Activated CD4-positive, alpha-beta T cell treated with anti-CD3 and anti-CD28 coated beads, Interleukin-2, amount 10 ng/mL, durations not matched to agents 7 days and 5 days (primary cell): ENCODE measurements around the gene TRIM7. TPM values are rescaled to one million over a fixed set of nuclear protein-coding genes. Genes with fewer than 3 reads are reported as not detected.
"Not testable (repeated sequence)": the region's sequence is repeated elsewhere in the genome, so short reads cannot be mapped to it uniquely, and the experiment has no call there.

Source experiments
- CTCF ChIA-PET: fragments of 350-600 bp; sonication (Branson Sonifier 250); formaldehyde crosslinking; loops from one replicate; lab custom pipeline; 2021; ENCODE audit warnings: antibody characterized with exemption; lab: Charles Lee
- POLR2A ChIA-PET: fragments of 350-600 bp; sonication (Branson Sonifier 250); formaldehyde crosslinking; loops from one replicate; lab custom pipeline; 2021; ENCODE audit warnings: antibody characterized with exemption; lab: Charles Lee
- DNase-seq: peaks from one replicate; pipeline ENCODE4 v3.0.0-alpha.2; 2020
- H3K27ac Mint-ChIP-seq: one replicate; pipeline ENCODE4 v1.8.0; 2021; ENCODE audit warnings: mild to moderate bottlenecking, moderate library complexity, mixed read lengths
- H3K27me3 Mint-ChIP-seq: one replicate; pipeline ENCODE4 v1.8.0; 2021; ENCODE audit warnings: mixed read lengths
- H3K36me3 Mint-ChIP-seq: one replicate; pipeline ENCODE4 v1.8.0; 2021; ENCODE audit warnings: low read depth, mixed read lengths
- H3K4me1 Mint-ChIP-seq: one replicate; pipeline ENCODE4 v1.8.0; 2021; ENCODE audit warnings: mixed read lengths
- H3K4me3 Mint-ChIP-seq: one replicate; pipeline ENCODE4 v1.8.0; 2021; ENCODE audit warnings: mild to moderate bottlenecking, moderate library complexity, mixed read lengths
- H3K9me3 Mint-ChIP-seq: one replicate; pipeline ENCODE4 v1.8.0; 2021; ENCODE audit warnings: mixed read lengths
- total RNA-seq, 2 experiments: library from RNA; stranded (reverse); gene quantifications; one replicate each; pipeline ENCODE4 v1.2.3, GENCODE V29; 2021

Gene TRIM7
- total RNA-seq, 2 experiments from 2014 or later, result 0.29 to 0.84 TPM

DNA sequence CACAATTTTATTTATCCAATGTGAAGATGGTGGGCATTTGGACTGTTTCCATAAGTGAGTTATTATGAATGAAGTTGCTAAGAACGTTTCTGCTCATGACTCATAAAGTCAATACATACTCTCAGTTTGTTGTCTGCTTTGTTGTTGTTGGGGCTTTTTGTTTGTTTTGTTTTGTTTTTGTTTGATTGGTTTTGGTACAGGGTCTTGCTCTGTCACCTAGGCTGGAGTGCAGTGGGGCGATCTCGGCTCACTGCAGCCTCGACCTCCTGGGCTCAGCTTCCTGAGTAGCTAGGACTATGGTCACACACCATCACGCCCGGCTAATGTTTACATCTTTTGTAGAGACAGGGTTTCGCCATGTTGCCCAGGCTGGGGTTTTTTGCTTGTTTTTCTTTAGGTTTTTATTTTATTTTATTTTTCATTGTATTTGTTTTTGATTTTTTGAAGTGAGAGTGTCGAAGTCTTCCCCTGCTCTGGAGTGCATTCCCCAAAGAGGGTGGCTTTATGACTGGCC lies 18.0 kb downstream of the TRIM7 start:
- ChIA-PET POLR2A (no interaction called here), CTCF (interaction anchor here (1.6 to 8.3 kb wide), 6 partner anchors 11 to 65 kb away, joined by 3 to 90 read pairs (median 12); partner anchors contain the start of gene TRIM7)
- Mint-ChIP-seq H3K27ac (peak overlapping the region; percentile 54), H3K9me3 (no peaks in the 10 kb centered on the region), H3K4me3 (no peak overlapping the region), H3K4me1 (peaks cover 63% of the 10 kb centered on the region), H3K27me3 (peaks cover 2% of the 10 kb centered on the region), H3K36me3 (peaks cover 3% of the 10 kb centered on the region)
- DNase-seq, result no peak

DNA sequence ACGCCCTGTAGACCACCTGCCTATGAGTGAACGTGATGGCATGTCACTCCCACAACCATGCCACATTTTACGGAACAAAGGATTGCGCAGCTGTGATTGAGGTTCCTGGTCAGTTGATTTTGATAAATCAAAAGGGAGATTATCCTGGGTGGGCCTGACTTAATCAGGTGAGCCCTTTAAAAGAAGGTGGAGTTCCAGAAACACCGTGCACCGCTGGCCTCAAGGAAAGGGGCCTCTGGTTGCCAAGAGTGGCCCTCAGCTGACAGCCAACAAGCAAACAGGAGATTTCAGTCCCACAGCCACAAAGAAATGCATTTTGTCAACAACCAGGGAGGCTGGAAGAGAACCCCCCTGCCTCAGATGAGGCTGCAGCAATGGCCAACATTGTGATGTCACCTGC lies 19.0 kb downstream of the TRIM7 start:
- H3K4me3 Mint-ChIP-seq, result no peak overlapping the region
- H3K9me3 Mint-ChIP-seq, result no peaks in the 10 kb centered on the region
- no peaks in the 10 kb centered on the region for H3K36me3 Mint-ChIP-seq
- DNase-seq, result no peak
- ChIA-PET POLR2A (no interaction called here), CTCF (interaction anchor here (2.8 kb wide), 1 partner anchor 18 kb away, joined by 18 read pairs; no protein-coding TSS in a partner anchor)
- H3K27ac Mint-ChIP-seq, result no peak overlapping the region
- H3K4me1 Mint-ChIP-seq, result peaks cover 62% of the 10 kb centered on the region
- no peaks in the 10 kb centered on the region for H3K27me3 Mint-ChIP-seq

DNA sequence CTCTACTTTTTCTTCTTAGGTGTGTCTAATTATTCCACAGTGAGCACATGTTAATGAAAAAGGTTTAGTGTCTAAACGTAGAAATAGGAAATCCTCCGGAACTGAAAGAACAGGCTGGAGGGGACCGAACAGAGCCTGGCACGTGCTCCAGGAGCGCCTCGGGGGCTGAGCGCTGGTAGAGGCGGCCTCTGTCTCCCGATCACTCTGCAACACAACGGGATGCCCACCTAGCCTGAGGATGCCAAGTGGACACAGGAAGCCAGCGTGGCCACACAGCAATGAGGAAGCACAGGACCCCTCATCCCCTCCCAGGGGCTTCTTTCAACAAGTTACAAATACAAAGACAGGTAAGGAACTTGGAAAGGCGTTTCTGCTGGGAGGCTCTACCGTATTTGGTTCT lies 19.4 kb downstream of the TRIM7 start:
- Mint-ChIP-seq H3K36me3 (no peaks in the 10 kb centered on the region), H3K4me1 (peaks cover 61% of the 10 kb centered on the region), H3K9me3 (no peaks in the 10 kb centered on the region), H3K4me3 (peak overlapping the region; percentile 20), H3K27ac (peak overlapping the region; percentile 41), H3K27me3 (peaks cover 2% of the 10 kb centered on the region)
- no peak for DNase-seq
- CTCF ChIA-PET, result interaction anchor here (1.5 to 2.8 kb wide), 8 partner anchors 11 to 66 kb away, joined by 5 to 28 read pairs (median 10); partner anchors contain the start of gene TRIM7
- POLR2A ChIA-PET, result no interaction called here

DNA sequence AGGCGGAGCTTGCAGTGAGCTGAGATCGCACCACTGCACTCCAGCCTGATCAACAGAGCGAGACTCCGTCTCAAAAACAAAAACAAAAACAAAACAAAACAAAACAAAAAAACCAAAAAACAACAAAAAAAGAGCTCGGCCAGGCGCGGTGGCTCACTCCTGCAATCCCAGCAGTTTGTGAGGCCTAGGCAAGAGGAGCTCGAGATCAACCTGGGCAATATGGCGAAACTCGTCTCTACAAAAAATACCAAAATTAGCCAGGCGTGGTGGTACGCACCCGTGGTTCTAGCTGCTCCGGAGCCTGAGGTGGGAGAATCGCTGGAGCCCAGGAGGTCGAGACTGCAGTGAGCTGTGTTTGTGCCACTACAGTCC lies 20.2 kb downstream of the TRIM7 start:
- no peaks in the 10 kb centered on the region for H3K36me3 Mint-ChIP-seq
- H3K27ac Mint-ChIP-seq, result peak overlapping the region; percentile 98
- POLR2A ChIA-PET, result interaction anchor here (0.6 to 1.3 kb wide), 3 partner anchors 12 to 76 kb away, joined by 3 to 4 read pairs (median 4); partner anchors contain the start of gene TRIM52
- CTCF ChIA-PET, result interaction anchor here (0.7 to 2.8 kb wide), 27 partner anchors 8 to 381 kb away, joined by 3 to 28 read pairs (median 5); partner anchors contain the start of genes RACK1, TRIM52 and TRIM7
- peak overlapping the region; percentile 86 for H3K4me3 Mint-ChIP-seq
- H3K27me3 Mint-ChIP-seq, result peaks cover 5% of the 10 kb centered on the region
- no peaks in the 10 kb centered on the region for H3K9me3 Mint-ChIP-seq
- H3K4me1 Mint-ChIP-seq, result peaks cover 55% of the 10 kb centered on the region
- DNase-seq, result no peak

DNA sequence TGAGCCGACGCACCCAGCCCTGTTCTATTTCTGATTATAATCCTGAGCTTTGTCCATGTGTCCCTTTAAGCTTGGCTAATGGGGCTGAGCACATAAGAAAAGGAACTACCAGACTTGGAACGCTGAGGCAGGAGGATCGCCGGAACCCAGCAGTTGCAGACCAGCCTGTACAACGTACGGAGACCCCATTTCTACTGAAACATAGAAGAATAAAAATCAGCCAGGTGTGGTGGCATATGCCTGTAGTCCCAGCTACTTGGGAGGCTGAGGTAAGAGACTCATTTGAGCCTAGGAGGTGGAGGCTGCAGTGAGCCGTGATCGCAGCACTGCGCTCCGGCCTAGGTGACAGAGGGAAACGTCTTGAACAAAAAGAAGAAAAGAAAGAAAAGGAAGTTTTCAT lies 22.3 kb downstream of the TRIM7 start:
- Mint-ChIP-seq H3K4me3 (peak overlapping the region; percentile 74), H3K36me3 (no peaks in the 10 kb centered on the region), H3K4me1 (peaks cover 42% of the 10 kb centered on the region), H3K27ac (peak overlapping the region; percentile 89), H3K27me3 (peaks cover 5% of the 10 kb centered on the region), H3K9me3 (no peaks in the 10 kb centered on the region)
- ChIA-PET POLR2A (no interaction called here), CTCF (interaction anchor here (0.9 to 1.2 kb wide), 2 partner anchors 9 to 81 kb away, joined by 4 read pairs; no protein-coding TSS in a partner anchor)
- DNase-seq, result no peak

DNA sequence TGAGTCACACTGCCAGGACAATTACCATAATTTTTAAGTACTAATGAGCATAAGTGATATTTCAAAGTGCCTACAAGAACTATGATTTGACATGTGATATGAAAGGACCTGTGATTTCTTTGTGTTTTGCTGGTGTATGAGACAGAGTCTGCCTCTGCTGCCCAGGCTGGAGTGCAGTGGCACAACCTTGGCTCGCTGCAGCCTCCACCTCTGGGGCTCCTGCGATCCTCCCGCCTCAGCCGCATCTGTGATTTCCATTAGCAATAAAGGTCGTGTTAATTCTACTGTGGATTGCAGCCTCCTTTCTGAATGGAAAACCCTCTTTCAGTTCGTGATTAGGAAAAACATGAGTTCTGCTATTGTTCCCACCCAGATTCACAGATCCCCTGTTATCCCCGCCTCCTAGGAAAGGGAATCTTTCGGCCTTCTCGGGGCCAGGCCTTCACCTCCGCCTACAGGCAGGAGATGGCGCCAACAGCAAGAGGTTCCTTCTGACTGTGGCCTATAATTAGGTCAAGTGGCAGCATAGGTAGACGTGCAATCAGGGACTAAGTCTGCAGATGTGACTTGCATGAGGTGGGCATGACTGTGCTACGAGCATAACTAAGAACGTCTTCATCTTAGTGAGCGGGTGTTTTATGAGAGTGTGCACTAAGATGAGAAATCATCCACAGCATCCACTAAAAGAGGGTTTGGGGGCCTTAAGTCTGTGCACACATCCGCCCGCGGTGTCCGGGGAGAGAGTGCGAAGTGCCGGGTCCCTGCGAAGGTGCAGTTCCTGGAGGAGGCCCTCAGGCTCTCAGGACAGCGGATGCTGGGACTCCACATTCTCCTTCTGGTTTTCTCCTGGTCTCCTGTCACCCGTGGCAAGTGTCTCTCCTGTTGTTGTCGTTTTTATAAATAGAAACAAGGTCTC lies 23.1 kb downstream of the TRIM7 start:
- Mint-ChIP-seq H3K9me3 (no peaks in the 10 kb centered on the region), H3K4me1 (peaks cover 37% of the 10 kb centered on the region), H3K4me3 (peak overlapping the region; percentile 74), H3K27me3 (peaks cover 8% of the 10 kb centered on the region), H3K36me3 (no peaks in the 10 kb centered on the region), H3K27ac (peak overlapping the region; percentile 14)
- DNase-seq, result peak; percentile 64
- ChIA-PET POLR2A (no interaction called here), CTCF (interaction anchor here (0.8 to 1.2 kb wide), 3 partner anchors 9 to 81 kb away, joined by 3 to 4 read pairs (median 4); no protein-coding TSS in a partner anchor)

DNA sequence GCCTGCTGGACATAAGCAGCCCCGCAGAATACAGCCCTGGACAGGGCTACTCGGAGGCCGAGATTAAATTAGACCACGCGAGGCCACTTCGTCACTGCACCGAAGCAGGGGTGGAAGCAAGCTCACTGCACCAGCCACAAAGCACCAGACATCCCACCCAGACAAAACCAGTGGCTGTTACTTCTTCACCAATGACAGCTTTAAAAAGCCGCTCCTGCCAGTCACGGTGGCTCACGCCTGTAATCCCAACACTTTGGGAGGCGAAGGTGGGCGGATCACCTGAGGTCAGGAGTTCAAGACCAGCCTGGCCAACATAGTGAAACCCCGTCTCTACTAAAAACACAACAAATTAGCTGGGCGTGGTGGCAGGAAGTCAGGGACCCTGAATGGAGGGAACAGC lies 27.4 kb downstream of the TRIM7 start:
- DNase-seq, POLR2A ChIA-PET, H3K27ac Mint-ChIP-seq, H3K4me3 Mint-ChIP-seq, H3K36me3 Mint-ChIP-seq, H3K9me3 Mint-ChIP-seq: not testable (repeated sequence)
- Mint-ChIP-seq H3K4me1 (peaks cover 22% of the 10 kb centered on the region), H3K27me3 (peaks cover 21% of the 10 kb centered on the region)
- CTCF ChIA-PET, result interaction anchor here (0.7 to 1.0 kb wide), 2 partner anchors 12 to 20 kb away, joined by 3 to 4 read pairs; no protein-coding TSS in a partner anchor

DNA sequence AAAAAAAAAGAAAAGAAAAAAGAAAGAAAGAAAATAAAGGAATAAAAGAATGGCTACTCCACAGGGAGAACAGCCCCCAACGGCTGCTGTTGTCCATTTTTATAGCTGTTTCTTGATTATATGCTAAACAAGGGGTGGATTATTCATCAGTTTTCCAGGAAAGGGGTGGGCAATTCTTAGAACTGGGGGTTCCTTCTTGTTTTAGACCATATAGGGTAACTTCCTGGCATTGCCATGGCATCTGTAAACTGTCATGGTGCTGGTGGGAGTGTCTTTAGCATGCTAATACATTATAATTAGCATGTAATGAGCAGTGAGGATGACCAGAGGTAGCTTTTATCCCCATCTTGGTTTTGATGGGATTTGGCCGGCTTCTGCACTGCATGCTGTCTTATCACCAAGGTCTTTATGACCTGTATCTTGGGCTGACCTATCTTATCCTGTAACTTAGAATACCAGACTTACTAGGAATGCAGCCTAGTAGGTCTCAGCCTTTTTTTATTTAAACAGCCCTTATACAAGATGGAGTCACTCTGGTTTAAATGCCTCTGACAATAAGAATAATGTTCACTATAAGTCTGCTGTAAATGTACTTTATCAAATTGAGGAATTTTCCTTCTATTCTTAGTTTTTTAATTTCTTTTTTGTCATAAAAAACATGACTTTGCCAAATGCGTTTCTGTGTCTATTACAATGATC lies 28.6 kb downstream of the TRIM7 start:
- H3K9me3 Mint-ChIP-seq, result no peaks in the 10 kb centered on the region
- peaks cover 23% of the 10 kb centered on the region for H3K4me1 Mint-ChIP-seq
- peaks cover 21% of the 10 kb centered on the region for H3K27me3 Mint-ChIP-seq
- DNase-seq, result no peak
- ChIA-PET CTCF (interaction anchor here (0.7 kb wide), 1 partner anchor 13 kb away, joined by 5 read pairs; no protein-coding TSS in a partner anchor), POLR2A (no interaction called here)
- H3K36me3 Mint-ChIP-seq, result no peaks in the 10 kb centered on the region
- no peak overlapping the region for H3K27ac Mint-ChIP-seq
- H3K4me3 Mint-ChIP-seq, result no peak overlapping the region

DNA sequence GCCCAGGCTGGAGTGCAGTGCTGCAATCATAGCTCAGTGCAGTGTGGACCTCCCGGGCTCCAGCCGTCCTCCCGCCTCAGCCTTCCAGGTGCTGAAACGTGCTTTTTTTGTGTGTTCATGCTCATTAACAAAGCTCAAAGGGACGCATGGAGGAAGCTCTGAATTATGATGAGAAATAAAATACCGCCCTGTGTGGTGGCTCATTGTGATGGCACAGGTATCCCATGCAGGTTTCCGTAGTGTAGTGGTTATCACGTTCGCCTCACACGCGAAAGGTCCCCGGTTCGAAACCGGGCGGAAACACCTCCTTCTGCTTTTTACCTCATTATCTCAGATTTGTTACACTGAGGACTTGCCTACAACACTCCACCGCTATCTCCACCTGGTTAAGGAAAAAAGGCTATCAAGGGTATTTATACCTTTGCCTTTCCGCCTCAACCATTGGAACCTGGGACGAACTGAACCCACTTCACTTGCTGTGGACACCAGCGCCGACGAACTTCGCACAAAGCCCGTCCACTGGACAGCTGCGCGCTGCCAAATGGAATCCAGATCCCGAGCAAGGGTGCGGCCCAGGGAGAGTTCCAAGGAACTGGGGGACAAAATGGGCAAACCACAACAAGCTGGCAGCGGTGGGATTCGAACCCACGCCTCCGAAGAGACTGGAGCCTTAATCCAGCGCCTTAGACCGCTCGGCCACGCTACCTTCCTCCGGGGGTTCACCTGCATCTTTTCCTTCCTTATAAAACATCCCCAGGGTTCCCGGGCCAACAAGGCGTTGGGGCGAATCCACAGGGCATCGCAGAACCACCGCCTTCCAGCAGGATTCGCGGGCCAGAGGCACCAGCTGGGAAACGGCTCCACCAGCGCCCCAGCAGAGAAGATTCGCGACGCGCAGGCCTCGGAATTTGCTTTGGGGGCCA lies 31.3 kb downstream of the TRIM7 start:
- Mint-ChIP-seq H3K9me3 (no peaks in the 10 kb centered on the region), H3K27me3 (peaks cover 37% of the 10 kb centered on the region), H3K36me3 (peaks cover 2% of the 10 kb centered on the region), H3K4me3 (peak overlapping the region; percentile 91), H3K27ac (peak overlapping the region; percentile 98), H3K4me1 (peaks cover 50% of the 10 kb centered on the region)
- ChIA-PET POLR2A (interaction anchor here (0.6 to 1.0 kb wide), 5 partner anchors 11 to 1201 kb away, joined by 3 to 4 read pairs (median 3); no protein-coding TSS in a partner anchor), CTCF (interaction anchor here (0.7 to 3.3 kb wide), 9 partner anchors 9 to 372 kb away, joined by 3 to 22 read pairs (median 4); partner anchors contain the start of genes TRIM52 and TRIM7)
- DNase-seq, result peak; percentile 75

DNA sequence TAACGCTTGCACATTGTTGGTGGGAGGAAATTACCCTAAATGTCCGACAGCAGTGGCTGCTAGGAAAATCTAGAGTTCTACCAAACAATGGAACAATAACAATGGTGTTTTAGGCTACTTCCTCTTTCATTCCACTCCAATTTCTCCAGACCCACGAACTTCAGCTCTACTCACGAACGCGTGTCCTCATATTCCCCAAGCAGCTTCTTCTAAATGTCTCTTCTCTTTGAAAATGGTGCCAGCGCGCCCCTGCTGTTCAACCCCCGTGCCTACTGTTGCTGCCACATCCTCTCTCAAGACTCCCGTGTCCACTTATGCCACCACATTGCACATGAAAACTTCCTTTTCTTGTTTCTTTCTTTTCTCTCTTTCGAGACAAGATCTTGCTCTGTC lies 32.0 kb downstream of the TRIM7 start:
- DNase-seq, result peak; percentile 66
- Mint-ChIP-seq H3K27ac (peak overlapping the region; percentile 98), H3K27me3 (peaks cover 41% of the 10 kb centered on the region), H3K4me1 (peaks cover 52% of the 10 kb centered on the region), H3K4me3 (peak overlapping the region; percentile 91), H3K36me3 (peaks cover 2% of the 10 kb centered on the region), H3K9me3 (no peaks in the 10 kb centered on the region)
- CTCF ChIA-PET, result interaction anchor here (0.7 to 3.3 kb wide), 9 partner anchors 9 to 371 kb away, joined by 3 to 22 read pairs (median 4); partner anchors contain the start of genes TRIM52 and TRIM7
- POLR2A ChIA-PET, result interaction anchor here (0.6 to 1.0 kb wide), 5 partner anchors 11 to 1200 kb away, joined by 3 to 4 read pairs (median 3); no protein-coding TSS in a partner anchor

DNA sequence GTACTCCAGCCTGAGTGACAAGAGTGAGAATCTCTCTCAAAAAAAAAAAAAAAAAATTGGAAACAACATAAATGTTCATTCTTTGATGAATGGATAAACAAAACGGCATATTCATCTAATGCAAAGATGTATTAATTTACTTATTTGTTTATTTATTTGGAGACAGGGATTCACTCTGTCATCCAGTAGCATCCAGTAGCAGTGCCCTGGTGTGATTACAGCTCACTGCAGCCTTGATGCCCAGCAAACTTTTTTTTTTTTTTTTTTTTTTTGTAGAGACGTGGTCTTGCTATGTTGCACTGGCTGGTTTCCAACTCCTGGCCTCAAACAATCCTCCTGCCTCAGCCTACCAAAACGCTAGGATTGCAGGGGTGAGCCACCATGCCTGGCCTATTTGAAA lies 33.2 kb downstream of the TRIM7 start:
- Mint-ChIP-seq H3K9me3 (no peaks in the 10 kb centered on the region), H3K36me3 (peaks cover 2% of the 10 kb centered on the region), H3K4me3 (peak overlapping the region; percentile 32), H3K4me1 (peaks cover 64% of the 10 kb centered on the region), H3K27me3 (peaks cover 43% of the 10 kb centered on the region), H3K27ac (no peak overlapping the region)
- DNase-seq, result no peak
- ChIA-PET POLR2A (interaction anchor here (0.6 kb wide), 2 partner anchors 16 to 90 kb away, joined by 4 to 5 read pairs; no protein-coding TSS in a partner anchor), CTCF (interaction anchor here (0.6 to 3.3 kb wide), 6 partner anchors 13 to 384 kb away, joined by 3 to 22 read pairs (median 6); partner anchors contain the start of gene TRIM7)
